ENCODE measurements around the gene NFATC1. TPM values are rescaled to one million over a fixed set of nuclear protein-coding genes. Genes with fewer than 3 reads are reported as not detected.

The NFATC1 gene
- total RNA-seq, 4 donors from 2014 or later = 14.0 to 22.4 (median 15.0) TPM

- no peak for TF ChIP-seq POLR2A (IDR thresholded peaks at IDR 0.05)
- no peak for TF ChIP-seq CTCF (IDR thresholded peaks at IDR 0.05)
- DNase-seq (ENCODE audit: low spot score in 2 of 2) = peak in 1 of 2 donors; percentile 52
- intact Hi-C loops (cut with DNase I; ENCODE audit: low total_unique reads) = no loop called here
- no peak overlapping the region for H3K4me3 ChIP-seq (ENCODE audit: low read depth, poor library complexity, severe bottlenecking)
- WGBS, 2 donors = 88 to 92% methylated on average over 6 of the region's 6 CpGs
Measured at GRCh38 chr18:79572848-79573451, 177.2 kb downstream of the NFATC1 start.

- WGBS, 2 donors = 95 to 99% methylated on average over 24 of the region's 24 CpGs
- H3K4me3 ChIP-seq (ENCODE audit: low read depth, poor library complexity, severe bottlenecking) = no peak overlapping the region
- DNase-seq (ENCODE audit: low spot score in 2 of 2) = peak in 1 of 2 donors; percentile 65
- intact Hi-C loops (cut with DNase I; ENCODE audit: low total_unique reads) = no loop called here
- no peak for TF ChIP-seq POLR2A (IDR thresholded peaks at IDR 0.05)
- TF ChIP-seq CTCF (IDR thresholded peaks at IDR 0.05) = no peak
Measured at GRCh38 chr18:79573921-79574491, 178.3 kb downstream of the NFATC1 start.

- WGBS, 2 donors = 59 to 72% methylated on average over 13 to 17 of the region's 17 CpGs
- intact Hi-C loops (cut with DNase I; ENCODE audit: low total_unique reads) = no loop called here
- TF ChIP-seq POLR2A (IDR thresholded peaks at IDR 0.05) = no peak
- TF ChIP-seq CTCF (IDR thresholded peaks at IDR 0.05) = no peak
- no peak overlapping the region for H3K4me3 ChIP-seq (ENCODE audit: low read depth, poor library complexity, severe bottlenecking)
- DNase-seq (ENCODE audit: low spot score in 2 of 2) = peak in 1 of 2 donors; percentile 84
Measured at GRCh38 chr18:79574938-79575525, 179.3 kb downstream of the NFATC1 start.

- intact Hi-C loops (cut with DNase I; ENCODE audit: low total_unique reads) = no loop called here
- no peak overlapping the region for H3K4me3 ChIP-seq (ENCODE audit: low read depth, poor library complexity, severe bottlenecking)
- 51 to 59% methylated on average over 39 to 42 of the region's 44 CpGs for WGBS, 2 donors
- DNase-seq (ENCODE audit: low spot score in 2 of 2) = peak in 1 of 2 donors; percentile 86
- no peak for TF ChIP-seq POLR2A (IDR thresholded peaks at IDR 0.05)
- TF ChIP-seq CTCF (IDR thresholded peaks at IDR 0.05) = no peak
Measured at GRCh38 chr18:79575891-79576685, 180.4 kb downstream of the NFATC1 start.

GRCh38 chr18:79576686-79577351, 181.1 kb downstream of the NFATC1 start:
- H3K4me3 ChIP-seq (ENCODE audit: low read depth, poor library complexity, severe bottlenecking) = no peak overlapping the region
- DNase-seq (ENCODE audit: low spot score in 2 of 2) = peak in 1 of 2 donors; percentile 82
- WGBS, 2 donors = 35 to 50% methylated on average over 14 of the region's 23 CpGs
- intact Hi-C loops (cut with DNase I; ENCODE audit: low total_unique reads) = no loop called here
- TF ChIP-seq CTCF (IDR thresholded peaks at IDR 0.05) (no peak), POLR2A (IDR thresholded peaks at IDR 0.05) (no peak)
